Right hindlimb (tissue), 1 donor: ENCODE measurements around the gene RTN4RL2.
A peak's percentile ranks its signal among the peaks of the same experiment; 100 is the strongest.

ENCODE experiments used
- DNase-seq: peaks from one replicate; pipeline ENCODE4 v3.0.0-alpha.2; 2018

RTN4RL2 gene

GRCh38 chr11:57463671-57464538, 3.6 kb downstream of the RTN4RL2 start:
- no peak for DNase-seq

GRCh38 chr11:57464539-57465181, 4.3 kb downstream of the RTN4RL2 start:
- DNase-seq: no peak

- no peak for DNase-seq
Observed at GRCh38 chr11:57466680-57467079, 6.4 kb downstream of the RTN4RL2 start.

GRCh38 chr11:57467508-57468157, 7.3 kb downstream of the RTN4RL2 start:
- DNase-seq: no peak

- DNase-seq: no peak
Observed at GRCh38 chr11:57468276-57468675, 7.9 kb downstream of the RTN4RL2 start.

- DNase-seq: no peak
Observed at GRCh38 chr11:57469268-57469667, 8.9 kb downstream of the RTN4RL2 start.

- DNase-seq: no peak
Observed at GRCh38 chr11:57471496-57471895, 11.2 kb downstream of the RTN4RL2 start.

GRCh38 chr11:57473285-57473841, 13.0 kb downstream of the RTN4RL2 start:
- peak; percentile 50 for DNase-seq

GRCh38 chr11:57474017-57474802, 13.9 kb downstream of the RTN4RL2 start:
- DNase-seq: peak; percentile 70

GRCh38 chr11:57474803-57475115, 14.4 kb downstream of the RTN4RL2 start:
- no peak for DNase-seq

- no peak for DNase-seq
Observed at GRCh38 chr11:57475191-57475590, 14.9 kb downstream of the RTN4RL2 start.

- DNase-seq: no peak
Observed at GRCh38 chr11:57475671-57476046, 15.3 kb downstream of the RTN4RL2 start.

- peak; percentile 35 for DNase-seq
Observed at GRCh38 chr11:57476047-57476756, 15.9 kb downstream of the RTN4RL2 start.

GRCh38 chr11:57476757-57477506, 16.6 kb downstream of the RTN4RL2 start:
- peak; percentile 34 for DNase-seq

GRCh38 chr11:57477507-57478189, 17.3 kb downstream of the RTN4RL2 start:
- no peak for DNase-seq

GRCh38 chr11:57479021-57479663, 18.8 kb downstream of the RTN4RL2 start:
- DNase-seq: no peak

GRCh38 chr11:57479911-57480310, 19.6 kb downstream of the RTN4RL2 start:
- DNase-seq: no peak

GRCh38 chr11:57480409-57481137, 20.2 kb downstream of the RTN4RL2 start:
- peak; percentile 57 for DNase-seq

GRCh38 chr11:57481315-57481714, 21.0 kb downstream of the RTN4RL2 start:
- DNase-seq: no peak
